Measurements from ENCODE around the gene MYOCOS.

The MYOCOS gene

GRCh38 chr1:171628225-171628624 is 6.2 kb downstream of the MYOCOS start:
- TF ChIP-seq USF1 (IDR thresholded peaks at IDR 0.05) (no peak), TCF12 (IDR thresholded peaks at IDR 0.05; ENCODE audit: low read depth) (no peak), RAD21 (IDR thresholded peaks at IDR 0.05; ENCODE audit: low read depth) (no peak), TEAD4 (IDR thresholded peaks at IDR 0.05) (no peak), ZBTB7A (IDR thresholded peaks at IDR 0.05; ENCODE audit: low read depth) (no peak), FOXM1 (IDR thresholded peaks at IDR 0.05; ENCODE audit: borderline replicate concordance, low read depth) (no peak), EP300 (IDR thresholded peaks at IDR 0.05; ENCODE audit: borderline replicate concordance) (no peak), CREB1 (IDR thresholded peaks at IDR 0.05; ENCODE audit: low read depth) (no peak), REST (IDR thresholded peaks at IDR 0.05; ENCODE audit: low read depth) (no peak), EGR1 (IDR thresholded peaks at IDR 0.05) (no peak), NFIC (IDR thresholded peaks at IDR 0.05) (no peak), CEBPB (IDR thresholded peaks at IDR 0.05) (no peak), TAF1 (IDR thresholded peaks at IDR 0.05; ENCODE audit: low read depth) (no peak), YY1 (IDR thresholded peaks at IDR 0.05; ENCODE audit: low read depth) (no peak)
- TF ChIP-seq, protein P1, sequence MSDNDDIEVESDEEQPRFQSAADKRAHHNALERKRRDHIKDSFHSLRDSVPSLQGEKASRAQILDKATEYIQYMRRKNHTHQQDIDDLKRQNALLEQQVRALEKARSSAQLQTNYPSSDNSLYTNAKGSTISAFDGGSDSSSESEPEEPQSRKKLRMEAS (IDR thresholded peaks at IDR 0.05) = no peak

DNA sequence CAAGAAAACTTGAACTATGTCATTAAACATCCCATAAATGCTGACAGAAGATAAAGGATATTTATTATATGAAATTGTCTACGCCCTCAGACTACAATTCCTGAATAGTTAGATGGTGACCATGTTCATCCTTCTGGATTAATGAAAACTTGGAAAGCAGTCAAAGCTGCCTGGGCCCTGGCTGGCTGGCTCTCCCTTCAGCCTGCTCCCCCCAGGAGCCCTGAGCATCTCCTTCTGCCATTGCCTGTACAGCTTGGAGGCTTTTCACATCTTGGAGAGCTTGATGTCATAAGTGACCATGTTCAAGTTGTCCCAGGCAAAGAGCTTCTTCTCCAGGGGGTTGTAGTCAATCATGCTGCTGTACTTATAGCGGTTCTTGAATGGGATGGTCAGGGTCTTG is 13.6 kb downstream of the MYOCOS start:
- TF ChIP-seq REST (IDR thresholded peaks at IDR 0.05; ENCODE audit: low read depth) (no peak), EGR1 (IDR thresholded peaks at IDR 0.05) (no peak), EP300 (IDR thresholded peaks at IDR 0.05; ENCODE audit: borderline replicate concordance) (no peak), USF1 (IDR thresholded peaks at IDR 0.05) (no peak), CEBPB (IDR thresholded peaks at IDR 0.05) (no peak), TEAD4 (IDR thresholded peaks at IDR 0.05) (no peak), TAF1 (IDR thresholded peaks at IDR 0.05; ENCODE audit: low read depth) (no peak), YY1 (IDR thresholded peaks at IDR 0.05; ENCODE audit: low read depth) (no peak), CREB1 (IDR thresholded peaks at IDR 0.05; ENCODE audit: low read depth) (no peak)

- TF ChIP-seq REST (IDR thresholded peaks at IDR 0.05; ENCODE audit: low read depth) (peak; percentile 89), EP300 (IDR thresholded peaks at IDR 0.05; ENCODE audit: borderline replicate concordance) (no peak)
Measured at GRCh38 chr1:171636141-171636540, 14.1 kb downstream of the MYOCOS start.

GRCh38 chr1:171637928-171638576 is 16.0 kb downstream of the MYOCOS start:
- TF ChIP-seq YY1 (IDR thresholded peaks at IDR 0.05; ENCODE audit: low read depth) (no peak), TCF12 (IDR thresholded peaks at IDR 0.05; ENCODE audit: low read depth) (no peak), ZBTB7A (IDR thresholded peaks at IDR 0.05; ENCODE audit: low read depth) (no peak), CREB1 (IDR thresholded peaks at IDR 0.05; ENCODE audit: low read depth) (no peak), EP300 (IDR thresholded peaks at IDR 0.05; ENCODE audit: borderline replicate concordance) (no peak), EGR1 (IDR thresholded peaks at IDR 0.05) (no peak), NFIC (IDR thresholded peaks at IDR 0.05) (no peak), RAD21 (IDR thresholded peaks at IDR 0.05; ENCODE audit: low read depth) (no peak), REST (IDR thresholded peaks at IDR 0.05; ENCODE audit: low read depth) (no peak), FOXM1 (IDR thresholded peaks at IDR 0.05; ENCODE audit: borderline replicate concordance, low read depth) (no peak), TEAD4 (IDR thresholded peaks at IDR 0.05) (no peak), CEBPB (IDR thresholded peaks at IDR 0.05) (no peak), TAF1 (IDR thresholded peaks at IDR 0.05; ENCODE audit: low read depth) (no peak)
- TF ChIP-seq, protein P1 (IDR thresholded peaks at IDR 0.05) = no peak
